ELR (cell line): ENCODE measurements around the gene RTN1.
A peak's percentile ranks its signal among the peaks of the same experiment; 100 is the strongest.
"Not testable (repeated sequence)": the region's sequence is repeated elsewhere in the genome, so short reads cannot be mapped to it uniquely, and the experiment has no call there.

Experiments
- DNase-seq: peaks from one replicate; pipeline ENCODE4 v3.0.0-alpha.2; 2015; ENCODE audit warnings: low read depth

The RTN1 gene

DNA sequence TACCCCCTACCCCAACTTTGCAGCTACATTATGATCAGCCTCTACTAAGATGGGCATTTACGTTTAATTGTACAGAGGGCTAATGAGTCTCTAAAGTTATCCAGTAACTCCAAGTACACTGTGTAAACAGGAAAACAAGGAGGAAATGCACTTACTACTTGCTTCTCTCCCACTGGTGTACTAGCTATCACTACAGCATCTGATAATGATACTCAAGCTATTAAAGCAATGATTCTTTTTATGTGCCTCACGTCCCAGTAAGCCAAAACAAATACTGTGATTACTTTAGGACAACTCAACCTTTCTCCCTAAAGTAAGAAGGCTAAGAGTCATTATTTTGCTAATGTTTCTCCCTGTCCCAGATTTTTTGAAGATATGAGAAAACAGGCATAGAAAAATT is 165.3 kb downstream of the RTN1 start:
- no peak for DNase-seq

DNA sequence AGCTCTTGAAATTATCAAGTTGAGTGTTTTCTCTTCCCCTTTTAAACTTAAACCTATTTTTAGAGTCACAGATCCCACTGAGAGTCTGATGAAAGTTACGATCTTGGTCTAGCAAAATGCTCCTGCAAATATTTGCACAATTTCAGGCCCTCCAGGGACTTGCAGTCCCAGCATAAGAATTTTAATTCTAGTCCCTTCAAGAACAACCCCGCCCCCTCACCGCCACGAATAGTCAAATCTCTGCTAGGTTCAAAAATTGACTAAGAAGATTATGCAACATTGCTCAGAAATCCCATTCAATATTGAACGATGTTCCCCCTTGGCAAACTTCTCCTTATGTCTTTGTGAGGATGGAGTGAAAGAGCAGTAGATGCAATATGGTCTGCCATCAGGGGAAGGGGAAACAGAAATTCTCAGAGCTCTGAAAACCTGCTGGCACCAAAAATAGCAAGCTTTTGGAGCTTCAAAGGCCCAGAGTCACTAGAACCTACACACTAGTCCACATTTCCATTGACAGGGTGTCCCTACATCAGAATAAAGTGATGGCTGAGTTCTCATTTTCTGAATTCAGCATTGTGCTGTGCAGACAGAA is 166.4 kb downstream of the RTN1 start:
- DNase-seq: no peak

DNA sequence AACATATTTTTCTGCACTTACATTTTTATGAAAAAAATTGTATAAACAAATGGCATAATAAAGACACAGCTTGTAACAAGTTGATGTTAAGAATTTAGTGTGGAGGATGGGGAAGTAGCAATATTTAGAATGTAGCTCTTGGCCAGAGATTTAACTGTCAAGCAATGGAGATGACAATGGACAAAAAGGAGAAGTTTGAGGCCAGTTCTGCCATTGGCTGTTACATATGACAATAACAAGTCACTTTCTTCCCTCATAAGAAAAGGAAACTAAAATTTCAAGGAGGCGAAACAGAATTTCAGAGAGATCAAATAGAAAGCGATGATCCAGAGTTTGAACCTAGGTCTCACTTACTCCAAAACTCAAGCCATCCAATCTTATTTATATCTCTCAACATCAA is 171.1 kb downstream of the RTN1 start:
- DNase-seq: no peak

DNA sequence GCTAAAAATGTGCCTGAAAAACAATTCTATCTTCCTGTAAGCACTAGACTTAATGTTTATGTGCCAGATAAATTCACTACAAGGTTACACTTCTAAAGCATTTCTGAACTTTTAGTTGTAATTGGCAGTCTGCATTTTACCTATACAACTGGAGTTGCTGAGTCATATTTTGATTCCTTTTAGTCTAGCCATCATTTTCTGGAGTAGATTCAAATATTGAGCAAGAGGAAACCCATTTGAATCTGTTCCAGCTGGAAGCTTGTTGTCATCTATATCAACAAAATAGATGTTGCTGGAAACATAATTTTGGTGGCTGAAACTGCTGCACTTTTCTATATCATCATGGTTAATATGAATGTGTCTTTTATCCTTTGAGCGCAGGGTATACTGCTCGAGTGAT is 171.8 kb downstream of the RTN1 start:
- DNase-seq: peak; percentile 28

DNA sequence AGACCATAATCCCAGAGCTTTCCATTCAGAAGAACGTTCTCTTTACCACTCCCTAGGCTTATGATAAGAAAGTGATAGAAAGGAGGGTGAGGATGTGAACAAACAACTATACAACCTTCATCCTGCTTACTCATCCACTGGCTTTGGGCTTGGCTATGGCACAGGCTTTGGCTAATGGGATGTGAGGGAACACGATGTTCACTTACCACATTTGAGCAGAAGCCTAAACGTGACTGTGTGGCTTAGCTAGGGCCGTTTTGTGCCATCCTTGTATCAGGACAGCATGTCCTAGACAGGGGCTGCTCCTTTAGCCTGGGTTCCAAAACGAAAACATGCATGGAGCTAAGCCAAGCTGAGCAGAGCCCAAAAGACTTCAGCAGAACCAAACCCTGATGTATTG is 175.4 kb downstream of the RTN1 start:
- DNase-seq: no peak

DNA sequence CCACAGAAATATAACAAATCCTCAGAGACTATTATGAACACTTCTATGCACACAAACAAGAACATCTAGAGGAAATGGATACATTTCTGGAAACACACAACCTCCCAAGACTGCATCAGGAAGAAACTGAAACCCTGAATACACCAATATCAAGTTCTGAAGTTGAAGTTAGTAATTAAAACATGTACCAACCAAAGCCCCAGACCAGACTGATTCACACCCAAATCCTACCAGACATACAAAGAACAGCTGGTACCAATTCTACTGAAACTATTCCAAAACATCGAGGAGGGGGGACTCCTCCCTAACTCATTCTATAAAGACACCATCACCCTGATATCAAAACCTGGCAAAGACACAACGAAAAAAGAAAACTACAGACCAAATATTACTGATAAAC is 179.3 kb downstream of the RTN1 start:
- no peak for DNase-seq

DNA sequence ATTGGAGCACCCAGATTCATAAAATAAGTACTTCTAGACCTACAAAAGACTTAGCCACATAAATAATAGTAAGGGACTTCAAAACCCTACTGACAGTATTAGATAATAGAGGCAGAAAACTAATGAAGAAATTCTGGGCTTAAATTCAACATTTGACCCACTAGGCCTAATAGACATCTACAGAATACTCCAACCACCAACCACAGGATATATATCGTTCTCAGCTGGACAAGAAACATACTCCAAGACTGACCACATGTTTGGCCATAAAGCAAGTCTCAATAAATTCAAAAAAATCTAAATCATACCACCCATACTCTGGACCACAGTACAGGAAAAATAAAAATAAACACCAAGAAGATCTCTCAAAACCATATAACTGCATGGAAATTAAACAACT is 180.2 kb downstream of the RTN1 start:
- DNase-seq: no peak

DNA sequence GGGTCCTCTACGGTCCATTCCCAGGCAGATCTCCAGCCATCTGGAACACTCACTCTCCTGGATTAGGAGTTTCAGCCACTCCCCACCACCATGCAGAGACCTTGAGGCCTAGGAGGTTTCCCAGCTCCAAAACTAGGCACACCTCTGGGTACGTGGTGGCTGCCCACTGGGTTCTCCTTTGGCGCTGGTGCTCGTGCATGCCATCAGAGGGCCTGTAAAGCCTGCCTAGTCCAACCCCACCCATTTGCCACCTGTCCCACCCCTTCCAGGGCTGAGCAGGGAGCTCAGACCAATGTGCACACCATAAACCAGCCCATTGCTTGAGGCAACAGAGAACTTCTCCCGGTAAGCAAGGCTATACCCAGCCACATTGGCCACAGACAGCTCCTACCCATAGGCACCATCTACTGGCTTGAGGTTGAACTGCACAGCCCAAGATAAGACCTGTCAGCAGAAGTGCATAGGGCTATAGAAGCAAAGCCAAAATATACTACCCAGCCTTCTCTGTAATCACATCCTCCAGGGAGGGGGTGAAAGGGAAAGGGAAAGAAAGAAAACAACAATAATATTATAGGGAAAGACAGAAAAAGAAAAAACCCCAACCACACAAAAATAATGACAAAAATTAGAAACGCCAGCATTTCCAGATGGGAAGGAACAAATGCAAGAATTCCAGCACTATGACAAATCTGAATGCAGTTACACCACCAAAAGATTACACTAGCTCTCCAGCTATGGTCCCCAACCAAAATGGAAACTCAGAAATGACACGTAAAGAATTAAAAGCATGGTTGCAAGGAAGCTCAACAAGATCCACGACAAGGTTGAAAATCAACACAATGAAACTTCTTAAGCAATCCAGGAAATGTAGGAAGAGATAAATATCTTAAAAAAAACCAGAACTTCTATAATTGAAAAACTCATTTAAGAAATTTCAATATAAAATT is 182.1 kb downstream of the RTN1 start:
- DNase-seq: peak; percentile 64

DNA sequence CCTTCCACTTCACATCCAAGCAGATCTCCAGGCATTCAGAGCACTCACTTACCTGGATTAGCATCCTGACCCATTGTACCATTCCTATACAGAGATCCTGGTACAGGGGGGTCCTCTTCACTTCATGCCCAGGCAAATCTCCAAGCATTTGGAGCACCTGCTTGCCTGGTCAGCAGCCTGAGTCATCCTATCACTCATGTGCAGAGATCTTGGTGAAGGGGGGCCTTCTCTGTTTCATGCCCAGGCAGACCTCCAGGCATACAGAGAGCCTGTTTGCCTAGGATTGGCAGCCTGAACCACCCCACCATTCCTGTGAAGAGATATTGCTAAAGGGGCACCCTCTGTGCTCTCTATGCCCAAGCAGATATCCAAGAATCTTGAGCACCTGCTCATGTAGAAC is 182.9 kb downstream of the RTN1 start:
- no peak for DNase-seq

DNA sequence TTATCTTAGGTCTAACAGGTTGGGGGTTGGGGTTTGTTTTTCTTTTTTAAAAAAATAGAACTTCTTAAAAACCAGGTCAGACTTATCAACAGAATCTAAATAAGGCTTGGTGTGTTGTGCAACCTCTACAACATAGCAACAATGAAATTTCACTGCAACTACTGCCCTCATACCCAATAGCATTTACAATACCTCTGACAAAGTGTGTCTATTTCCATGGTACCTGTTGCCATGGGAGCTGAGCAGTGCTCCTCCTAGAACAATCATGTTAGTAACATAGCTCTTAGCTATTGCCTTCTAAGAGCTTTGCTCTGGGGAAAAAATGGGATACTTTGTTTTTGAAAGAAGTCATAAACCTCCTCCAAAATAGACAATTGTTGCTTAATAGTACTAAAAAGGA is 190.7 kb downstream of the RTN1 start:
- no peak for DNase-seq

DNA sequence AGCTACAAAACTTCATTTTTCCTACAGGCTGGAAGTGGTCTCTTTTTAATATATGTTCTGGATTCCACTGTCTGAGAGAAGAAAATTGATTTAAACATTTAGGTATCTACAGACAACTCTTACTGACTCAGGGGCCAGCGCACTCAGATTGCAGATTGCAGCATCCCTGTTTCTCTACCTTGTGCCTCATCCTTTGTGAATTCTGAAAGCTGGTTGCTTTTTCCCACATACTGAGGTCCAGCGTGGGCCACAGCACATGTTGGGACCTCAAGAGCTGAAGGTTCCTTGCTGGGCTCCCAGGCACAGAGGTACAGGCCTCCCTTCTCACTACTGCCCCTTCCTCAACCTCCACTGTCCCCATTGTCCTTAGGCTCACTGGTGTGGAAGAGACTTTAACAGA is 192.2 kb downstream of the RTN1 start:
- no peak for DNase-seq

DNA sequence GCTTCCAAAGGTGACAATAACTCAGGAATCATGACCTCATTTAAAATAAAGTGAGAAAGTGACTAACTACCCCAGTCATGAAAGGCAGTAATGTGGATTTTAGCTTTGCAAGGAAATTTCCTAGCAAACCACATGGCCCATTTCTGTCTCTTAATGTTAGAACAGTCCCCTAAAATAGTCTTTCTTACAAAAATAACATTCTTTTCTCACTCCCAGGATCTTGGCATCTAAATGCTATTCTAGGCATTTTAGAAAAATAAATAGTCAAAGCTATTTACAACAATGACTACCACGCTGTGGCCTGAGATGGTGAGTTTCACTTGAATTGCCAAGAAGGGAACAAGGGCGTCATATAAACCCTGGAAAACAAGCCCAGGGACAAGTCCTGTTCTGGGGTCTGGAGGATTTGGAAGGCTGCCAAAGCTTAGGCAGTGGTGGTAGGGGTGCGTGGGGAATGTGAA is 192.8 kb downstream of the RTN1 start:
- peak; percentile 14 for DNase-seq

DNA sequence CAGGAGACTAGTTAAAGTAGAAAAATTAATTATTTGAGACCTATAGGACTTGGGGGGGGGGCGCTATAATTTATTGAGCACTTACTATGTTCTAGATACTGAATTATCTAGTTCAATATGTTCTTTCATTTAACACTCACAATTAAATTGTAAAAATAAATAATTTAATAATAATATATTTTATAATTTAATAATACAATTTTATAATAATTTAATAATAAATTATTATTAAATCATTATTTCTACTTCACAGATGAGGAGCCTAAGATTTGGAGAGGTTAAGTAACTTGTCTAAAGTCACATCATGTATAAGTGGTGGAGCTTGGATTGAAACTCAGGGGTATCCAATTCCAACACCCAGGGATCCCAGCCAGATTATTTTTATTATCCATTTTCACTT is 195.2 kb downstream of the RTN1 start:
- DNase-seq: no peak

DNA sequence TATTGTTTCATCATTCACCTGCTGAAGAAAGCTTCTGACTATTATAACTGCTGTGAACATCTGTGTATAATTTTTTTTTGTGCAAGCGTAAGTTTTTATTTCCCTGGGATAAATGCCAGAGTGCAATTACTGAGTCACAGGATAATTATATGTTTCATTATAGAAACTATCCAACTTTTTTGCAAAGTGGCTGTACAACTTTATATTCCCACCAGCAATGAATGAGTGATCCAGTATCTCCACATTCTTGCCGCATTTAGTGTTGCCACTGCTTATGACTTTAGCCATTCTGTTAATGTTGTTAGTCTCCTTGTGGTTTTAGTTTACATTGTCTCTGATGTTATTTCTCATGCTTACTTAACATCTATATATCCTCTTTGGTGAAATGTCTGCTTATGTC is 205.8 kb downstream of the RTN1 start:
- DNase-seq: peak; percentile 5

DNA sequence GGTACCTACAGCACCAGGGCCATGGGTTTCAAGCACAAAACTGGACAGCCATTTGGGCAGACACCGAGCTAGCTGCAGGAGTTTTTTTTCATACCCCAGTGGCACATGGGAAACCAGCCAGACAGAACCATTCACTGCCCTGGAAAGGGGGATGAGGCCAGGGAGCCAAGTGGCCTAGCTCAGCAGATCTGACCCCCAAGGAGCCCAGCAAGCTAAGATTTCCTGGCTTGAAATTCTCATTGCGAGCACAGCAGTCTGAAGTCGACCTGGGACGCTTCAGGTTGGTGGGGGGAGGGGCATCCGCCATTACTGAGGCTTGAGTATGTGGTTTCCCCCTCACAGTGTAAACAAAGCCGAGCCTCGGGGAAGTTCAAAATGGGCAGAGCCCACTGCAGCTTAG is 212.8 kb downstream of the RTN1 start:
- DNase-seq: no peak

DNA sequence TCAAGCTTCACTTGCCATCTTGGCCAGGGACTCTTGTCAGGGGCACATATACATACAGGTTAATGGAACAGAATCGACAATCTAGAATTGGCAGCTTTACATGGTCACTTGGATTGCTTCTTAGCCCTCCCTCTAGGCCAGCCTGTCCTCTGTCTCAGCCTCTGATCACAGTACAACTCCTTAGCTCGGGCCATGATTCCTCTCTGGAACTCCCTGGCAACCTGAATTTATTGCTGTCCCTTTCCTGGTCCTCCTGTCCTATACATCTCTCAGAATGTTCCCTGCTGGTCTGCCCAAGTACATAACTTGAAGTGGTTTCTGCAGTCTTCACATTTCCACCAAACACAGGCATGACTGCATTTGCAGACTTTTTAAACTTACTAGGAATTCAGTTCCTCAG is 214.1 kb downstream of the RTN1 start:
- no peak for DNase-seq

DNA sequence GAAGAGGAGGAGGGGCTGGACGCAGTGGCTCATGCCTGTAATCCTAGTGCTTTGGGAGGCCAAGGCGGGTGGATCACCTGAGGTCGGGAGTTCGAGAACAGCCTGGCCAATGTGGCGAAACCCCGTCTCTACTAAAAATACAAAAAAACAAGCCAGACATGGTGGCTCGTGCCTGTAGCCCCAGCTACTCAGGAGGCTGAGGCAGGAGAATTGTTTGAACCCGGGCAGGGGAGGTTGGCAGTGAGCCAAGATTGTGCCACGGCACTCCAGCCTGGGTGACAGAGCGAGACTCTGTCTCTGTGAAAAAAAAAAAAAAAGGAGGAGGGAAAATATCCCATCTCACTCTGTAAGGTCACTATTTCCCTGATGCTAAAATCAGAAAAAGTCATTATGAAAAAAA is 216.4 kb downstream of the RTN1 start:
- DNase-seq: not testable (repeated sequence)

DNA sequence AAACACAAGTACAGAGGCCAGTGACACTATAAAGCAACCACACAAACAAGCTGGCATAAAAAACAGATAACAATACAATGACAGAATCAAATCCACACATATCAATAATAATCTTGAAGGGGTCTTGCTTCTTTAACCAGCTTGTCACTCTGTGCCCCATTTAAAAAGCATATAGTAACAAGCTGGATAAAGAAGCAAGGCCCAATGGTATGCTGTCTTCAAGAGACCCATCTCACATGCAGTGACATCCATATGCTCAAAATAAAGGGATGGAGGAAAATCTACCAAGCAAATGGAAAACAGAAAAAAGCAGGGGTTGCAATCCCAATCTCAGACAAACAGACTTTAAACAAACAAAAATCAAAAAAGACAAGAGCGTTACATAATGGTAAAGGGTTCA is 223.7 kb downstream of the RTN1 start:
- DNase-seq: not testable (repeated sequence)

DNA sequence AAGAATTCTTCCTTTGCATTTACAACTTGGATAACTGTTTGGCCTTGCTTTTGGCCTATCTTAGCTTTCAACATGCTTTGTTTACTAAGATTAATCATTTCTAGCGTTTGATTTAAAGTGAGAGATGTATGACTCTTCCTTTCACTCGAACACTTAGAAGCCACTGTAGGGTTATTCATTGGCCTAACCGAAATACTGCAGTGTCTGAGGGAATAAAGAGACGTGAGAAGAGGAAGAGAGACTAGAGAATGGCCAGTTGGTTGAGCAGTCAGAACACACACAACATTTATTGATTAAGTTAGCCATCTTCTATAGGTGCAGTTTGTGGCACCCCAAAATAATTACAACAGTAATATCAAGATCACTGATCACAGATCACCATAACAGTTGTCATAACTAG is 231.7 kb downstream of the RTN1 start:
- no peak for DNase-seq

DNA sequence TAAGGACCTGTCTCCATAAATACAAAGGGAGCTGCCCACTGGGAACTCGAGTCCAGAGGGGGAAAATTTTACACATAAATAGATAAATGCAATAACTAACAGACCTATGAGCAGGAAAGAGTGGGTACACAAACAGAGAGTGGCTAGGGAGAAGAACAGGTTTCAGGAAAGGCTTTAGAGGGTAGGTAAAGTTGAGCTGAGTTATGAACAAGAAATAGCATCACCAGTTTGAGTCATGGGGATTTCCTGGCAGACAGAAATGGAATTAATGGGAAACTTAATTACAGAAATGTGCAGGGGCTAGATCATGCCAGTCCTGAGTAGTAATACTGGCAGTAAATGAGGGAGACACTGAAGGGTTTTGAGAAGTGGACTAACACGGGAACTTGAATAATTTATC is 236.0 kb downstream of the RTN1 start:
- no peak for DNase-seq

DNA sequence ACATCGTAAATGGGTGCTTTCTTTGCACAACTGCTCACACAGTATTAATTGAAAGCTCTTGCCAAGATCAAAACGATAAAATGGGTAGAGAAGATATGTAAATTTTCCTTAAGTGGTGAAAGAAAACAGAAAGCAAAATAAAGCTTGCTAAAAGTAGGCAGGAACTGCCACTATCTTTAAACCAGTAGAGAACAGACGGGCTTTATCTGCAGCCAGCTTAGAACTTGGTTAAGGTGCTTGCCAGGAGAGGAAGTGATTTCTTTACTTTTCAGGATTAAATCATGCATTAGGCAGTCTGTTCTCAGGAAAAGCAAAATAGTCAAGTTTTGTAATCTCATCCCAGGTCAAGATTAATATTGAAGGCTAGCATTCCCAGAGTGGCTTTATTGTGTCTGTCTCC is 237.1 kb downstream of the RTN1 start:
- DNase-seq: no peak

DNA sequence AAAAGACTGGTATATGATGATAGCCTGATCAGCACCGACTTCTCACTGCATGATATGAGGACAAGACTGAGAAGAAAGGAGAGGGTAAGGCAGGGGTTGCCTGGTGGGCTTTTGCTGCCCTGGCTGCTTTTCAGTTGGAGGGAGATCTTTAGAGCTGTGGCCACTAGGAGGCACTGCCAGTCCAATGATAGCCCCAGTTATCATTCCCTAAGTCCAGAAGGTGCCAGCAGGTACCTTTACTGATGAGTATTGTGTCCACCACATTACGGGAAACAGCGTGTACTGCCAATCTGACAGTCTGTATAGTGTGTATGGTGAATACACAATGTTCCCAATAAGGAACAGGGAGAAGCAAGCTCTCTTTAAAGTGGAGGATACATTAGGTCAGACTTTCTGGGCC is 238.2 kb downstream of the RTN1 start:
- DNase-seq: peak; percentile 34

DNA sequence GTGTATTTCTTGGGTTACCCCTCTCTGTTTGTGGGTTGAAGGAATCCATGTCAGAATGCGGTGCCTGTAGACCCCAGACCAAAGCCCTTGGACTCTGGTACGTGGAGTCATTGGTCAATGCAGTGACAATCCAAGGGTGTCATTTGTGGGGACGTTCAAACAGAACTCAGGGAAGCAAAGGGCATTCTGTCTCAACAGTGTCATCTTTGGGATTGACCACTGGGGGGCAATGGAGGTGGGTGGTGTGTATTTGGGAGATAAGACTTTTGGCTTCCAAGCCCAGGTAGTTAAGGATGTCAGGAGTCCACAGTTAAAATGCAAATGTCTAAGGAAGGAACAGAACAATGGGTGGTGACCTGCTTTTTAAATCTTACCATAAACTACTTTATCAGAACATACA is 239.3 kb downstream of the RTN1 start:
- DNase-seq: peak; percentile 20
